ENCODE data around the gene RPS6KC1. TPM values are rescaled to one million over a fixed set of nuclear protein-coding genes. Genes with fewer than 3 reads are reported as not detected.
"Not testable (repeated sequence)": the region's sequence is repeated elsewhere in the genome, so short reads cannot be mapped to it uniquely, and the experiment has no call there.

RPS6KC1 gene
- 14.9 TPM for total RNA-seq

- Histone ChIP-seq H3K27me3 (ENCODE audit: insufficient read depth, low read length) (peaks cover 11% of the 10 kb centered on the region), H3K4me3 (ENCODE audit: low read length) (peak within 1 kb of the TSS; percentile 85)
Observed at GRCh38 chr1:213051127-213051880, at the start of gene RPS6KC1. Gene RPS6KC1, plus strand, starts transcription at chr1:213051241. Its CDS starts 164 bp downstream, at chr1:213051405.

GRCh38 chr1:213003256-213003655 is 47.8 kb upstream of the RPS6KC1 start:
- no peaks in the 10 kb centered on the region for H3K4me1 ChIP-seq (ENCODE audit: insufficient read depth, low read length)
- no peak overlapping the region for H3K4me3 ChIP-seq (ENCODE audit: low read length)

More at GRCh38 chr1:213051127-213051880, at the start of gene RPS6KC1:
- H3K9me3 ChIP-seq (ENCODE audit: low read depth, low read length) = no peaks in the 10 kb centered on the region
- H3K4me1 ChIP-seq (ENCODE audit: insufficient read depth, low read length) = peaks cover 24% of the 10 kb centered on the region

GRCh38 chr1:213008564-213008963 is 42.5 kb upstream of the RPS6KC1 start:
- Histone ChIP-seq H3K27me3 (ENCODE audit: insufficient read depth, low read length) (no peaks in the 10 kb centered on the region), H3K4me3 (ENCODE audit: low read length) (no peak overlapping the region), H3K9me3 (ENCODE audit: low read depth, low read length) (no peaks in the 10 kb centered on the region), H3K4me1 (ENCODE audit: insufficient read depth, low read length) (peaks cover 10% of the 10 kb centered on the region)

More at GRCh38 chr1:213003256-213003655, 47.8 kb upstream of the RPS6KC1 start:
- Histone ChIP-seq H3K27me3 (ENCODE audit: insufficient read depth, low read length) (no peaks in the 10 kb centered on the region), H3K9me3 (ENCODE audit: low read depth, low read length) (no peaks in the 10 kb centered on the region)

- H3K4me3 ChIP-seq (ENCODE audit: low read length) = peak overlapping the region; percentile 68
- H3K4me1 ChIP-seq (ENCODE audit: insufficient read depth, low read length) = peaks cover 22% of the 10 kb centered on the region
- no peaks in the 10 kb centered on the region for H3K27me3 ChIP-seq (ENCODE audit: insufficient read depth, low read length)
- H3K9me3 ChIP-seq (ENCODE audit: low read depth, low read length) = no peaks in the 10 kb centered on the region
Observed at GRCh38 chr1:213014642-213015041, 36.4 kb upstream of the RPS6KC1 start.

GRCh38 chr1:213015099-213016050 is 35.7 kb upstream of the RPS6KC1 start, which contains the start of gene ANGEL2:
Gene ANGEL2, minus strand, starts transcription at chr1:213015867. Its CDS starts 196 bp downstream, at chr1:213015671.
- Histone ChIP-seq H3K9me3 (ENCODE audit: low read depth, low read length) (no peaks in the 10 kb centered on the region), H3K4me1 (ENCODE audit: insufficient read depth, low read length) (peaks cover 22% of the 10 kb centered on the region), H3K4me3 (ENCODE audit: low read length) (peak within 1 kb of the TSS; percentile 68), H3K27me3 (ENCODE audit: insufficient read depth, low read length) (no peaks in the 10 kb centered on the region)

- Histone ChIP-seq H3K4me1 (ENCODE audit: insufficient read depth, low read length) (peaks cover 22% of the 10 kb centered on the region), H3K9me3 (ENCODE audit: low read depth, low read length) (no peaks in the 10 kb centered on the region), H3K4me3 (ENCODE audit: low read length) (no peak overlapping the region)
Observed at GRCh38 chr1:213017447-213018273, 33.4 kb upstream of the RPS6KC1 start.

GRCh38 chr1:213019450-213019849 is 31.6 kb upstream of the RPS6KC1 start:
- Histone ChIP-seq H3K27me3 (ENCODE audit: insufficient read depth, low read length) (peaks cover 12% of the 10 kb centered on the region), H3K4me3 (ENCODE audit: low read length) (no peak overlapping the region), H3K4me1 (ENCODE audit: insufficient read depth, low read length) (peaks cover 10% of the 10 kb centered on the region)

More at GRCh38 chr1:213017447-213018273, 33.4 kb upstream of the RPS6KC1 start:
- peaks cover 2% of the 10 kb centered on the region for H3K27me3 ChIP-seq (ENCODE audit: insufficient read depth, low read length)

GRCh38 chr1:213020016-213020415 is 31.0 kb upstream of the RPS6KC1 start:
- peaks cover 12% of the 10 kb centered on the region for H3K27me3 ChIP-seq (ENCODE audit: insufficient read depth, low read length)
- H3K4me3 ChIP-seq (ENCODE audit: low read length) = no peak overlapping the region
- no peaks in the 10 kb centered on the region for H3K9me3 ChIP-seq (ENCODE audit: low read depth, low read length)
- peaks cover 6% of the 10 kb centered on the region for H3K4me1 ChIP-seq (ENCODE audit: insufficient read depth, low read length)

More at GRCh38 chr1:213019450-213019849, 31.6 kb upstream of the RPS6KC1 start:
- H3K9me3 ChIP-seq (ENCODE audit: low read depth, low read length) = no peaks in the 10 kb centered on the region

- H3K4me3 ChIP-seq (ENCODE audit: low read length); H3K4me1 ChIP-seq (ENCODE audit: insufficient read depth, low read length); H3K9me3 ChIP-seq (ENCODE audit: low read depth, low read length): not testable (repeated sequence)
- H3K27me3 ChIP-seq (ENCODE audit: insufficient read depth, low read length) = peaks cover 10% of the 10 kb centered on the region
Observed at GRCh38 chr1:213027024-213027423, 24.0 kb upstream of the RPS6KC1 start.

GRCh38 chr1:213032651-213033050 is 18.4 kb upstream of the RPS6KC1 start:
- peaks cover 6% of the 10 kb centered on the region for H3K27me3 ChIP-seq (ENCODE audit: insufficient read depth, low read length)
- no peaks in the 10 kb centered on the region for H3K4me1 ChIP-seq (ENCODE audit: insufficient read depth, low read length)
- H3K9me3 ChIP-seq (ENCODE audit: low read depth, low read length) = no peaks in the 10 kb centered on the region
- no peak overlapping the region for H3K4me3 ChIP-seq (ENCODE audit: low read length)

GRCh38 chr1:213034713-213035112 is 16.3 kb upstream of the RPS6KC1 start:
- Histone ChIP-seq H3K4me3 (ENCODE audit: low read length) (no peak overlapping the region), H3K4me1 (ENCODE audit: insufficient read depth, low read length) (no peaks in the 10 kb centered on the region), H3K27me3 (ENCODE audit: insufficient read depth, low read length) (peaks cover 6% of the 10 kb centered on the region), H3K9me3 (ENCODE audit: low read depth, low read length) (no peaks in the 10 kb centered on the region)

GRCh38 chr1:213035573-213035972 is 15.5 kb upstream of the RPS6KC1 start:
- Histone ChIP-seq H3K4me1 (ENCODE audit: insufficient read depth, low read length) (no peaks in the 10 kb centered on the region), H3K9me3 (ENCODE audit: low read depth, low read length) (no peaks in the 10 kb centered on the region), H3K4me3 (ENCODE audit: low read length) (no peak overlapping the region), H3K27me3 (ENCODE audit: insufficient read depth, low read length) (peaks cover 6% of the 10 kb centered on the region)

GRCh38 chr1:213041443-213041842 is 9.6 kb upstream of the RPS6KC1 start:
- H3K4me1 ChIP-seq (ENCODE audit: insufficient read depth, low read length) = no peaks in the 10 kb centered on the region
- H3K4me3 ChIP-seq (ENCODE audit: low read length) = no peak overlapping the region
- H3K27me3 ChIP-seq (ENCODE audit: insufficient read depth, low read length) = peaks cover 3% of the 10 kb centered on the region
- H3K9me3 ChIP-seq (ENCODE audit: low read depth, low read length) = no peaks in the 10 kb centered on the region
